ENCODE measurements around the gene PTGIS.

Gene PTGIS

GRCh38 chr20:49538950-49539349 is 29.0 kb downstream of the PTGIS start:
- DNase-seq (ENCODE audit: extremely low spot score): no peak
- TF ChIP-seq CTCF (IDR thresholded peaks at IDR 0.05; ENCODE audit: control extremely low read depth, extremely low read depth, low read depth, missing control alignments): no peak
- POLR2A ChIA-PET: no interaction called here
- CTCF ChIA-PET: interaction anchor here (1.5 to 10.0 kb wide), 3 partner anchors 13 to 205 kb away, joined by 3 to 169 read pairs (median 11); no protein-coding TSS in a partner anchor

DNA sequence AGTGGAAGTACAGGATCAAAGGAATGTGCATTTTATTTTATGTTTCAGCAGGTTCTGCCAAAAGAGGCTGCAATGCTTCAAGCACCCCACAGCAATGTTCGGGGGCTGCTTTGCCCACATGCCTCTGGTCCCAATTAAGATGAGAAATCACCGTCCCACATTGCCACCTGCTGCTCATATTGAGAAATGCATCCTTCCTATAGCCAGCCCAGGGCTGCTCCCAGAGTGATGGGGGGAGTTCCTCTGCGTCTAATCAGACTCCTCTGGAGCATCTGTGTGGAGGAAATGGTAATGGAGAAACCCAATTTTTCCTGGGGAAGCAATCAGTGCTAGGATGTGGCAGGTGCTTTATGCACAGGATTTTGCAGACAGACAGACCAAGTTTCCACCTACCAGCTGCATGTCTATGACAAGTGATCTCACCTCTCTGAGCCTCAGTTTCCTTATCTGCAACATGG is 33.7 kb downstream of the PTGIS start:
- POLR2A ChIA-PET: no interaction called here
- CTCF ChIA-PET: interaction anchor here (0.6 to 2.0 kb wide), 16 partner anchors 8 to 205 kb away, joined by 3 to 9 read pairs (median 4); no protein-coding TSS in a partner anchor
- peak; percentile 65 for TF ChIP-seq CTCF (IDR thresholded peaks at IDR 0.05; ENCODE audit: control extremely low read depth, extremely low read depth, low read depth, missing control alignments)
- peak; percentile 73 for DNase-seq (ENCODE audit: extremely low spot score)

GRCh38 chr20:49532285-49532946 is 35.5 kb downstream of the PTGIS start:
- TF ChIP-seq CTCF (IDR thresholded peaks at IDR 0.05; ENCODE audit: control extremely low read depth, extremely low read depth, low read depth, missing control alignments): no peak
- no peak for DNase-seq (ENCODE audit: extremely low spot score)
- ChIA-PET CTCF (interaction anchor here (1.0 to 2.0 kb wide), 4 partner anchors 10 to 76 kb away, joined by 3 to 6 read pairs (median 4); no protein-coding TSS in a partner anchor), POLR2A (no interaction called here)

GRCh38 chr20:49529470-49529869 is 38.5 kb downstream of the PTGIS start:
- ChIA-PET POLR2A (no interaction called here), CTCF (interaction anchor here (1.2 kb wide), 2 partner anchors 12 to 79 kb away, joined by 3 to 4 read pairs; no protein-coding TSS in a partner anchor)
- no peak for DNase-seq (ENCODE audit: extremely low spot score)
- no peak for TF ChIP-seq CTCF (IDR thresholded peaks at IDR 0.05; ENCODE audit: control extremely low read depth, extremely low read depth, low read depth, missing control alignments)

GRCh38 chr20:49526568-49526967 is 41.4 kb downstream of the PTGIS start:
- TF ChIP-seq CTCF (IDR thresholded peaks at IDR 0.05; ENCODE audit: control extremely low read depth, extremely low read depth, low read depth, missing control alignments): no peak
- ChIA-PET CTCF (no interaction called here), POLR2A (no interaction called here)
- no peak for DNase-seq (ENCODE audit: extremely low spot score)

GRCh38 chr20:49526056-49526455 is 41.9 kb downstream of the PTGIS start:
- ChIA-PET POLR2A (no interaction called here), CTCF (interaction anchor here (0.9 to 1.8 kb wide), 5 partner anchors 7 to 13 kb away, joined by 3 to 5 read pairs (median 4); no protein-coding TSS in a partner anchor)
- no peak for TF ChIP-seq CTCF (IDR thresholded peaks at IDR 0.05; ENCODE audit: control extremely low read depth, extremely low read depth, low read depth, missing control alignments)
- DNase-seq (ENCODE audit: extremely low spot score): no peak

Data from GM10248 (cell line).